ENCODE measurements around the gene ACSS2.

- TF ChIP-seq CTCF (IDR thresholded peaks at IDR 0.05; ENCODE audit: insufficient read depth, low read depth, low read length) = no peak
- no peak for TF ChIP-seq EZH2 (IDR thresholded peaks at IDR 0.05; ENCODE audit: insufficient read depth, low read length)
These were observed 12.1 kb downstream of the ACSS2 start for GRCh38 chr20:34888468-34888867.
